ENCODE results near the gene CNNM4.

- TF ChIP-seq SUZ12 (IDR thresholded peaks at IDR 0.05; ENCODE audit: extremely low read depth, insufficient read depth, insufficient read length) (no peak), ZNF274 (IDR thresholded peaks at IDR 0.05; ENCODE audit: low read depth, low read length) (no peak), YY1 (IDR thresholded peaks at IDR 0.05; ENCODE audit: insufficient read depth, insufficient read length) (no peak)
These were observed 62.5 kb downstream of the CNNM4 start for GRCh38 chr2:96823198-96823597.

Measured in NT2/D1 (cell line).